ENCODE measurements around the gene FCHSD2.

DNA sequence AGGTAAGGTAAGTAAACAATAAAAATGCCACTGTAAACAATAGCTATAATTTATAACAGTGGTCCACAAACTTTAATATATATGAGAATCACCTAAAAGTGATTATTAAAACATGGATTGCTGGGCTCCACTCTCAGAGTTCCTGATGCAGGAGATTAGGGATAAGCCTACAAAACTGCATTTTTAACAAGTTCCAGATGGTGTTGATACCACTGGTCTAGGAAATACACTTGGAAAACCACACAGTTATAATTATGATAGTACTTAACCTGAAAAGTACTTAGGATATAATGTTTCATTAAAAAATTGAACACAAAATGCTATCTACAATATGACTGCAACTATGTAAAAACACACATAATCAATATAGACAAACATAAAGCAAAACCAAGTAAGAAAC, 20.4 kb downstream of the FCHSD2 start:
- TF ChIP-seq, protein P1, sequence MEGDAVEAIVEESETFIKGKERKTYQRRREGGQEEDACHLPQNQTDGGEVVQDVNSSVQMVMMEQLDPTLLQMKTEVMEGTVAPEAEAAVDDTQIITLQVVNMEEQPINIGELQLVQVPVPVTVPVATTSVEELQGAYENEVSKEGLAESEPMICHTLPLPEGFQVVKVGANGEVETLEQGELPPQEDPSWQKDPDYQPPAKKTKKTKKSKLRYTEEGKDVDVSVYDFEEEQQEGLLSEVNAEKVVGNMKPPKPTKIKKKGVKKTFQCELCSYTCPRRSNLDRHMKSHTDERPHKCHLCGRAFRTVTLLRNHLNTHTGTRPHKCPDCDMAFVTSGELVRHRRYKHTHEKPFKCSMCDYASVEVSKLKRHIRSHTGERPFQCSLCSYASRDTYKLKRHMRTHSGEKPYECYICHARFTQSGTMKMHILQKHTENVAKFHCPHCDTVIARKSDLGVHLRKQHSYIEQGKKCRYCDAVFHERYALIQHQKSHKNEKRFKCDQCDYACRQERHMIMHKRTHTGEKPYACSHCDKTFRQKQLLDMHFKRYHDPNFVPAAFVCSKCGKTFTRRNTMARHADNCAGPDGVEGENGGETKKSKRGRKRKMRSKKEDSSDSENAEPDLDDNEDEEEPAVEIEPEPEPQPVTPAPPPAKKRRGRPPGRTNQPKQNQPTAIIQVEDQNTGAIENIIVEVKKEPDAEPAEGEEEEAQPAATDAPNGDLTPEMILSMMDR (IDR thresholded peaks at IDR 0.05) = no peak
- no peak for TF ChIP-seq EZH2 (IDR thresholded peaks at IDR 0.05; ENCODE audit: borderline replicate concordance, insufficient read depth, low read depth, low read length, poor library complexity, severe bottlenecking)

All from B cell (primary cell).